Endodermal cell (in vitro differentiated cells): Measurements from ENCODE around the gene C2CD5. TPM values are rescaled to one million over a fixed set of nuclear protein-coding genes. Genes with fewer than 3 reads are reported as not detected.

Experiments
- DNase-seq: peaks from one replicate; pipeline ENCODE4 v3.0.0-alpha.2; 2017
- H3K27ac ChIP-seq: 2 replicates; pipeline ENCODE4 v1.5.1; 2013; ENCODE audit warnings: mild to moderate bottlenecking, low read depth, low read length, moderate library complexity
- H3K27me3 ChIP-seq: 2 replicates; pipeline ENCODE4 v1.6.1; 2013; ENCODE audit warnings: mild to moderate bottlenecking, low read length, moderate library complexity; ENCODE audit not compliant: insufficient read depth, control insufficient read depth, poor library complexity, severe bottlenecking
- H3K36me3 ChIP-seq: 2 replicates; pipeline ENCODE4 v1.7.0; 2013; ENCODE audit warnings: mild to moderate bottlenecking, low read length, moderate library complexity; ENCODE audit not compliant: control insufficient read depth, insufficient read depth
- H3K4me1 ChIP-seq: one replicate; pipeline ENCODE4 v1.7.0; 2013; ENCODE audit warnings: low read length; ENCODE audit not compliant: control insufficient read depth, insufficient read depth
- H3K4me3 ChIP-seq: 2 replicates; pipeline ENCODE4 v1.5.1; 2013; ENCODE audit warnings: mild to moderate bottlenecking, low read length, moderate library complexity
- H3K9ac ChIP-seq: 2 replicates; pipeline ENCODE4 v1.6.1; 2013; ENCODE audit warnings: mild to moderate bottlenecking, low read length, moderate library complexity; ENCODE audit not compliant: poor library complexity, severe bottlenecking; ENCODE audit errors: extremely low read depth
- H3K9me3 ChIP-seq: 2 replicates; pipeline ENCODE4 v1.6.1; 2013; ENCODE audit warnings: mild to moderate bottlenecking, low read length, moderate library complexity; ENCODE audit not compliant: control insufficient read depth
- H3K27ac Mint-ChIP-seq: 2 replicates; pipeline ENCODE4 v1.8.0; 2020; ENCODE audit warnings: mixed read lengths
- H3K27me3 Mint-ChIP-seq: 2 replicates; pipeline ENCODE4 v1.8.0; 2021; ENCODE audit warnings: mild to moderate bottlenecking, mixed read lengths; ENCODE audit not compliant: insufficient read depth
- H3K36me3 Mint-ChIP-seq: 2 replicates; pipeline ENCODE4 v1.8.0; 2020; ENCODE audit warnings: low read depth, mixed read lengths
- H3K4me1 Mint-ChIP-seq: 2 replicates; pipeline ENCODE4 v1.8.0; 2020; ENCODE audit warnings: mixed read lengths
- H3K4me3 Mint-ChIP-seq: 2 replicates; pipeline ENCODE4 v1.8.0; 2020; ENCODE audit warnings: mild to moderate bottlenecking, moderate library complexity, mixed read lengths
- H3K9me3 Mint-ChIP-seq: 2 replicates; pipeline ENCODE4 v1.8.0; 2020; ENCODE audit warnings: mild to moderate bottlenecking, mixed read lengths
- CTCF ChIP-seq: fragments of 200-600 bp; sonication (generic); conservative IDR thresholded peaks from 2 replicates; pipeline ENCODE4 v1.5.0; 2021; ENCODE audit warnings: antibody characterized with exemption, mild to moderate bottlenecking
- WGBS, 2 experiments: methylation state at CpG; one replicate each; pipeline versions ENCODE4 v1.1.5 to v1.1.7; 2013; ENCODE audit warnings: missing lambda C conversion rate in 2 of 2, mixed read lengths in 1 of 2; ENCODE audit not compliant: insufficient coverage in 1 of 2, insufficient read length in 1 of 2; 5-methylcytosine and 5-hydroxymethylcytosine counted together
- total RNA-seq, 2 donors: library from RNA; stranded (reverse); fragmentation: NEBNext Ultra II Directional in 1 of 2; extraction: Animal tissue kit (Norgen Biotek cat#: 25700) in 1 of 2; gene quantifications; 2 replicates in 1 of 2; 3 replicates in 1 of 2; pipeline ENCODE4 v1.2.1, GENCODE V29; 2021

Gene C2CD5
- total RNA-seq, 2 donors from 2014 or later, result 29.2 to 59.8 TPM

DNA sequence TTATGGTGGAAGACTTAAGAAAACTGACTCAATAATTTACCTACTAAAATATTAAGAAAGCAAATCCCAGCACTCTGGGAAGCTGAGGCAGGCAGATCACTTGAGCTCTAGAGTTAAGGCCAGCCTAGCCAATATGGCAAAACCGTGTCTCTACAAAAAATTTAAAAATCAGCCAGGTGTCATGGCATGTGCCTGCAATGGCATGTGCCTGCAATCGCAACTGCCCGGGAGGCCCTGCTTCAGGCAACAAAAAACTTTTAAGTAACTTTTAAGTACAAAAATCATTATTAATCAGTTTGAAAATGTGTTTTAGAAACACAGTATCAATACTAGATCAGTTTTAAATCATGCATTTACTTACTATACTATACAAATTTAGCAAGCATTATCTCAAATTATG, 17.5 kb downstream of the C2CD5 start:
- peaks cover 32% of the 10 kb centered on the region for H3K36me3 Mint-ChIP-seq

GRCh38 chr12:22525426-22525825, 18.9 kb downstream of the C2CD5 start:
- no peaks in the 10 kb centered on the region for H3K9me3 Mint-ChIP-seq
- H3K27ac Mint-ChIP-seq, result no peak overlapping the region
- Histone ChIP-seq H3K36me3 (peaks cover 39% of the 10 kb centered on the region), H3K9me3 (no peaks in the 10 kb centered on the region), H3K4me1 (no peaks in the 10 kb centered on the region), H3K27me3 (no peaks in the 10 kb centered on the region), H3K9ac (no peak overlapping the region), H3K4me3 (no peak overlapping the region), H3K27ac (no peak overlapping the region)
- WGBS, 2 experiments, result 96% methylated on average over 2 of the region's 2 CpGs; no CpG with 5 or more reads in 1 of the 2 experiments
- H3K4me1 Mint-ChIP-seq, result peaks cover 9% of the 10 kb centered on the region
- DNase-seq, result no peak
- H3K36me3 Mint-ChIP-seq, result peaks cover 22% of the 10 kb centered on the region
- no peak for TF ChIP-seq CTCF
- no peaks in the 10 kb centered on the region for H3K27me3 Mint-ChIP-seq
- H3K4me3 Mint-ChIP-seq, result no peak overlapping the region

More for the DNA sequence above, 17.5 kb downstream of the C2CD5 start:
- no peak for TF ChIP-seq CTCF
- Histone ChIP-seq H3K36me3 (peaks cover 46% of the 10 kb centered on the region), H3K27ac (no peak overlapping the region), H3K4me3 (no peak overlapping the region), H3K27me3 (no peaks in the 10 kb centered on the region), H3K9me3 (peaks cover 10% of the 10 kb centered on the region), H3K4me1 (no peaks in the 10 kb centered on the region), H3K9ac (no peak overlapping the region)
- Mint-ChIP-seq H3K4me3 (no peak overlapping the region), H3K27me3 (no peaks in the 10 kb centered on the region), H3K9me3 (peaks cover 6% of the 10 kb centered on the region), H3K4me1 (peaks cover 2% of the 10 kb centered on the region), H3K27ac (peak overlapping the region; percentile 54)
- WGBS, 2 experiments, result 97 to 100% methylated on average over 1 to 3 of the region's 3 CpGs
- no peak for DNase-seq

- no peak for TF ChIP-seq CTCF
- peaks cover 14% of the 10 kb centered on the region for H3K36me3 Mint-ChIP-seq
- Histone ChIP-seq H3K27ac (no peak overlapping the region), H3K9ac (no peak overlapping the region), H3K9me3 (no peaks in the 10 kb centered on the region), H3K4me1 (no peaks in the 10 kb centered on the region), H3K36me3 (peaks cover 28% of the 10 kb centered on the region), H3K4me3 (no peak overlapping the region), H3K27me3 (no peaks in the 10 kb centered on the region)
- H3K9me3 Mint-ChIP-seq, result no peaks in the 10 kb centered on the region
- no peak for DNase-seq
- no peaks in the 10 kb centered on the region for H3K27me3 Mint-ChIP-seq
- no peak overlapping the region for H3K4me3 Mint-ChIP-seq
- whole genome bisulfite sequencing, 2 experiments, result 89 to 90% methylated on average over 2 to 4 of the region's 6 CpGs
- H3K4me1 Mint-ChIP-seq, result peaks cover 9% of the 10 kb centered on the region
- peak overlapping the region; percentile 0 for H3K27ac Mint-ChIP-seq
These were observed 25.3 kb downstream of the C2CD5 start for GRCh38 chr12:22518998-22519397.
